Prostate gland (tissue), 2 donors: ENCODE results near the gene RFTN1. TPM values are rescaled to one million over a fixed set of nuclear protein-coding genes. Genes with fewer than 3 reads are reported as not detected.
"Not testable (repeated sequence)": the region's sequence is repeated elsewhere in the genome, so short reads cannot be mapped to it uniquely, and the experiment has no call there.

Experiments used
- DNase-seq: peaks from one replicate; pipeline ENCODE4 v3.0.0-alpha.2; 2019; ENCODE audit warnings: low spot score
- H3K27ac ChIP-seq, 2 donors: fragments of 200-600 bp; sonication (generic); 2 replicates each; pipeline ENCODE4 v1.5.1; 2017 to 2019
- H3K27me3 ChIP-seq: fragments of 200-600 bp; sonication (generic); replicated peaks from 2 replicates; pipeline ENCODE4 v1.5.1; 2019; ENCODE audit not compliant: insufficient read depth
- H3K36me3 ChIP-seq, 2 donors: fragments of 200-600 bp; sonication (generic); 1 replicate in 1 of 2; 2 replicates in 1 of 2; pipeline versions ENCODE4 v1.5.1 to v1.8.1; 2017 to 2019
- H3K4me1 ChIP-seq: fragments of 200-600 bp; sonication (generic); replicated peaks from 2 replicates; pipeline ENCODE4 v1.5.1; 2019
- H3K4me3 ChIP-seq, 2 donors: fragments of 200-600 bp; sonication (generic); 2 replicates each; pipeline ENCODE4 v1.5.1; 2017 to 2019
- H3K9me3 ChIP-seq: fragments of 200-600 bp; sonication (generic); 2 replicates; pipeline ENCODE4 v1.5.1; 2017
- POLR2A ChIP-seq: fragments of 450-650 bp; IDR thresholded peaks from one replicate; pipeline ENCODE4 v1.6.1; 2016; ENCODE audit warnings: antibody characterized with exemption, mild to moderate bottlenecking
- POLR2AphosphoS5 ChIP-seq: sonication (generic); formaldehyde crosslinking; IDR thresholded peaks from one replicate; pipeline ENCODE4 v1.6.1; 2017; ENCODE audit warnings: antibody characterized with exemption
- WGBS: methylation state at CpG from one replicate; pipeline ENCODE4 v1.1.5; 2018; 5-methylcytosine and 5-hydroxymethylcytosine counted together
- intact Hi-C: fragments of 100-400 bp; cut with DNase I; formaldehyde crosslinking; loops from one replicate; pipeline ENCODE4 v1.14.2; 2022
- total RNA-seq, 2 donors: library from RNA; depleted of rRNA; stranded (reverse); fragments of >200 nt; gene quantifications; one replicate each; pipeline ENCODE4 v1.1.0, GENCODE V29; 2016
- TF ChIP-seq, protein P1 (sequence below), 4 experiments: fragments of 200-600 bp in 2 of 4; fragments of 450-650 bp in 2 of 4; sonication (generic) in 2 of 4; IDR thresholded peaks; 1 replicate in 3 of 4; 2 replicates in 1 of 4; pipeline ENCODE4 v1.5.1; 2016 to 2019; ENCODE audit warnings: antibody characterized with exemption in 4 of 4, mild to moderate bottlenecking in 2 of 4, moderate library complexity in 2 of 4

The RFTN1 gene
- total RNA-seq, 2 donors from 2014 or later = 7.4 to 16.1 TPM

DNA sequence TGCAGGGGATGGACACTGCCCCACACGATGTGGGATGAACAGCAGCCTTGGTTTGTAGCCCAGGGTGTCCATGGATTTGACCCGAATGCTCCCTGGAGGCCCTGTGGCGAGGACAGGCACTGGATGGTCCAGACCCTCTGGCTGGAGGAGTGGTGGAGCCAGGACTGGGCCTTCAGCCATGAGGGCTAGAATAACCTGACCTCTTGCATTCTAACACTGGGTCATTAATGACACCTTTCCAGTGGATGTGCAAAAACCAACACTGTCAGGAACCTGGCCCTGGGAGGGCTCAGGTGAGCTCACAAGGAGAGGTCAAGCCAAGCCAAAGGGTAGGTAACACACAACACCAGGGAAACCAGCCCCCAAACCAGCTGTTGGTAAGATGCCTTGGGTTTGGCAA is 197.1 kb downstream of the RFTN1 start:
- H3K36me3 ChIP-seq = no peaks in the 10 kb centered on the region

DNA sequence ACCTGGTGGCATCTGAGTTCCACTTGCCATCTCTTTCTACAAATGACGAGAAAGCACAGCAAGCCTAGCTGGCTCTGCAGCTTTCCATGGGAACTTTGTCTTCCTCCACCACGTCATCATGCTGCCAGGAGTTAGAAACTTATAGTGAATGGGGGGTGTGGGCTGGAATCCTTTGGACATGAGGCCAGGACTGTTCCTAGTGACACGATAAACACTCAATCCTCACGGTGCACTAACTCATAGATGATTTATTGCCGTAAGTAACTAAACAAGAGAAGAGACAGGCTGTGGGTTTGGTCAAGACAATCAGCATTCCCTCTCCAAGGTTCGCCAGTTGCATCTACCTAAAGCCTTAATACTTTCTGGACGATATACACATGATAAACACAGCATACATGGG is 197.9 kb downstream of the RFTN1 start:
- H3K27ac ChIP-seq = no peak overlapping the region
- intact Hi-C loops = no loop called here
- TF ChIP-seq, protein P1, sequence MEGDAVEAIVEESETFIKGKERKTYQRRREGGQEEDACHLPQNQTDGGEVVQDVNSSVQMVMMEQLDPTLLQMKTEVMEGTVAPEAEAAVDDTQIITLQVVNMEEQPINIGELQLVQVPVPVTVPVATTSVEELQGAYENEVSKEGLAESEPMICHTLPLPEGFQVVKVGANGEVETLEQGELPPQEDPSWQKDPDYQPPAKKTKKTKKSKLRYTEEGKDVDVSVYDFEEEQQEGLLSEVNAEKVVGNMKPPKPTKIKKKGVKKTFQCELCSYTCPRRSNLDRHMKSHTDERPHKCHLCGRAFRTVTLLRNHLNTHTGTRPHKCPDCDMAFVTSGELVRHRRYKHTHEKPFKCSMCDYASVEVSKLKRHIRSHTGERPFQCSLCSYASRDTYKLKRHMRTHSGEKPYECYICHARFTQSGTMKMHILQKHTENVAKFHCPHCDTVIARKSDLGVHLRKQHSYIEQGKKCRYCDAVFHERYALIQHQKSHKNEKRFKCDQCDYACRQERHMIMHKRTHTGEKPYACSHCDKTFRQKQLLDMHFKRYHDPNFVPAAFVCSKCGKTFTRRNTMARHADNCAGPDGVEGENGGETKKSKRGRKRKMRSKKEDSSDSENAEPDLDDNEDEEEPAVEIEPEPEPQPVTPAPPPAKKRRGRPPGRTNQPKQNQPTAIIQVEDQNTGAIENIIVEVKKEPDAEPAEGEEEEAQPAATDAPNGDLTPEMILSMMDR (IDR thresholded peaks at IDR 0.05) = no peak
- TF ChIP-seq POLR2AphosphoS5 (no peak), POLR2A (no peak)
- WGBS = 70% methylated on average over 7 of the region's 7 CpGs
- no peaks in the 10 kb centered on the region for H3K4me1 ChIP-seq
- no peaks in the 10 kb centered on the region for H3K27me3 ChIP-seq
- H3K36me3 ChIP-seq = no peaks in the 10 kb centered on the region
- no peak overlapping the region for H3K4me3 ChIP-seq
- H3K9me3 ChIP-seq = no peaks in the 10 kb centered on the region
- no peak for DNase-seq

More for the DNA sequence above, 197.1 kb downstream of the RFTN1 start:
- 82% methylated on average over 3 of the region's 3 CpGs for WGBS
- Histone ChIP-seq H3K9me3 (no peaks in the 10 kb centered on the region), H3K27ac (no peak overlapping the region), H3K4me1 (no peaks in the 10 kb centered on the region), H3K27me3 (no peaks in the 10 kb centered on the region), H3K4me3 (no peak overlapping the region)
- TF ChIP-seq POLR2AphosphoS5 = no peak
- no peak for TF ChIP-seq POLR2A
- TF ChIP-seq, protein P1 (IDR thresholded peaks at IDR 0.05) = no peak
- intact Hi-C loops = no loop called here
- no peak for DNase-seq

DNA sequence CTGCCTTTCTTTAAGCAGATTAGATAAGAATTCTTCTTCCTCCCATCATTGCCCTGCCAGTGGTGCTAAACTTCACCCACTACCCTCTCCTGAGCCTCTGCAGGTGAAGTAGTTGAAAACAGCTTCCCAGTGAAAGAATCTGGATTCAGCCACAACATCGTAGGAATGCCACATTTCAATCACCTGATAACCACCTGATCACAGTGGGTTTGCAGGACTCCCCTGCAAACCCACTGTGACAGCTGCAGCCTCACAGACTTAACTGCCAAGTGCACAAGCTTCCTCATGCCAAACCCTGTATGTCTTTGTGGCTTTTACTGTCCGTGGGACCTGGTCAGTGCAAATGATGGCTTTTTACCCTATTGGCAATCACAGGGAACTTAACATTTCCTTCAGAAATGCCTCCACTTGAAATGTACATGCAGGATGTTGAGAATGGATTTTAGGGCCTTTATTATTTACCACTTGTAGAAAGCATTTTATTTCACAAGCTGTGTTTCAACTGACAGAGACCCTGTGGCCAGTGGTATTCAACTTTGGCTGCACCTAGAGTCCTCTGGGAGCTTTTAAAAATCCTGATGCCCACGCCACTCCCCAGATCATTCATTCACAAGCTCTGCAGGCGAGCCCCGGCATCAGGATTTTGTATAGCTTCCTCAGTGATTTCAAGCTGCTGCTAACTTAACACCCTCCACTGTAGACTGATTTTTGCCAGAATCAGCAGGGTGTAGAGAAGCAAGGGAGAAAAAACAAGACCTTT is 199.4 kb downstream of the RFTN1 start:
- intact Hi-C loops = no loop called here
- 88% methylated on average over 5 of the region's 5 CpGs for WGBS
- H3K27ac ChIP-seq = no peak overlapping the region
- H3K4me3 ChIP-seq = no peak overlapping the region
- no peaks in the 10 kb centered on the region for H3K9me3 ChIP-seq
- no peaks in the 10 kb centered on the region for H3K36me3 ChIP-seq
- no peaks in the 10 kb centered on the region for H3K4me1 ChIP-seq
- H3K27me3 ChIP-seq = no peaks in the 10 kb centered on the region
- no peak for TF ChIP-seq POLR2A
- no peak for DNase-seq

DNA sequence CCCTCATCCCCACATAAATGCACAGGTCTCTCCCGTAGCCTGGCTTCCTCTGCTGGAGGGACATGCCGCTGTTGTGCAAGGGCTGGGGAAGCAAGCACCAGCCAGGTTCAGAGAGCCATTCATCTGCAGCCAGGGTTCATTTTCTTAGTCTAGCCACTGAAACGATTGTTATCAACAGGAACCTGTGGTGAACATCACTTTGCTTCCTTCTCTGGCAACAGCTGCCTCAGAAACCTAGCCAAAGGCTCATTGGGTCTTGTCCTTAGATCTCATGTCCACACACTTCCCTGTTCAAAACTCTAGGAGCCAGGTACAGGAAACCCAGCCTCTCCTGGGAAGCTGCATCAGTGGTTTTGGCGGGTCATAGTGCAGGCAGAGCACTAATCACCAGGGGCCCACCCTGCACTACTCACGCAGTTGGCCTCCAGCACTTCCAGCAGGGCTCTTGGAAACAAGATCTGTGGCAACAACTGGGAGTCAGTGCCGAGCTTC is 201.5 kb downstream of the RFTN1 start:
- H3K4me1 ChIP-seq = no peaks in the 10 kb centered on the region
- no peak overlapping the region for H3K4me3 ChIP-seq
- H3K27me3 ChIP-seq = no peaks in the 10 kb centered on the region
- no peaks in the 10 kb centered on the region for H3K9me3 ChIP-seq
- intact Hi-C loops = no loop called here
- no peaks in the 10 kb centered on the region for H3K36me3 ChIP-seq
- no peak for TF ChIP-seq POLR2A
- TF ChIP-seq, protein P1 (IDR thresholded peaks at IDR 0.05) = no peak
- no peak for TF ChIP-seq POLR2AphosphoS5
- WGBS = 69% methylated on average over 6 of the region's 6 CpGs
- no peak for DNase-seq
- no peak overlapping the region for H3K27ac ChIP-seq

DNA sequence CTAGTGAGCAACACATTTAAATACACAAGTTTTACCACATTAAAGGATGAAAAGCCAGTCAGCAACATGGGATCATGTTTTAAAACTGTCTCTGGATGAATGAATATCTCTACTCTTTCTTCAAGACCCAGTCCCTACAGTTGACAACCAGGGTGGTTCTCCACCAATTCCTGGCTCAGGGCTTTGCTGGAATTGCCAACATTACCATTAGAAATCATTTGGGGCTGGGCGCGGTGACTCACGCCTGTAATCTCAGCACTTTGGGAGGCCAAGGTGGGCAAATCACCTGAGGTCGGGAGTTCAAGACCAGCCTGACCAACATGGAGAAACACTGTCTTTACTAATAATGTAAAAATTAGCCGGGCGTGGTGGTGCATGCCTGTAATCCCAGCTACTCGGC is 203.0 kb downstream of the RFTN1 start:
- H3K27me3 ChIP-seq, H3K4me1 ChIP-seq, H3K9me3 ChIP-seq, intact Hi-C loops, H3K4me3 ChIP-seq, H3K36me3 ChIP-seq, H3K27ac ChIP-seq, DNase-seq: not testable (repeated sequence)
- 98% methylated on average over 7 of the region's 7 CpGs for WGBS

DNA sequence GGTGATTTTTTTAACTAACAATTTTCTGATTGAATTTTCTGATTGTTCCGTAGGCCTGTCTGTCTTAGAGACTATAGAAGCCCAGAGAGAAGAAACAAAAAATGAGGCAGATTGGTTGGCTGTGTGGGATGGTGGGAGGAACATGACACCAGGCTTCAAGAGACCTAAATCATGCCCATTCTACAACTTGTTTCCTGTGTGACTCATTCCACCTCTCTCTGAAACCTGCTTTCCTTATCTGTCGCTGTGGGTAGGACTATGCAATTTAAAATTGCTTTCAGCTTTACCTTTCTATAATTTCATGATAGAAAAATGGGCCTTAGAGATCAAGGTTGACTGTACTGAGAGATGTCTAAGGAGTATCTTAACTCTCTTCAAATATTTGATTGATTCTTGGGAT is 203.9 kb downstream of the RFTN1 start:
- Histone ChIP-seq H3K4me1 (no peaks in the 10 kb centered on the region), H3K27me3 (no peaks in the 10 kb centered on the region), H3K27ac (no peak overlapping the region), H3K36me3 (no peaks in the 10 kb centered on the region), H3K4me3 (no peak overlapping the region), H3K9me3 (no peaks in the 10 kb centered on the region)
- WGBS = 79% methylated on average over 1 of the region's 2 CpGs
- no peak for DNase-seq
- intact Hi-C loops = no loop called here
- no peak for TF ChIP-seq POLR2A
- no peak for TF ChIP-seq POLR2AphosphoS5
- TF ChIP-seq, protein P1 (IDR thresholded peaks at IDR 0.05) = no peak
